GM19240 (cell line): ENCODE results near the gene CYSRT1.
A peak's percentile ranks its signal among the peaks of the same experiment; 100 is the strongest.

ENCODE experiments used
- DNase-seq: peaks from one replicate; pipeline ENCODE4 v3.0.0; 2011; ENCODE audit warnings: low spot score; ENCODE audit not compliant: insufficient read length

CYSRT1 gene

DNA sequence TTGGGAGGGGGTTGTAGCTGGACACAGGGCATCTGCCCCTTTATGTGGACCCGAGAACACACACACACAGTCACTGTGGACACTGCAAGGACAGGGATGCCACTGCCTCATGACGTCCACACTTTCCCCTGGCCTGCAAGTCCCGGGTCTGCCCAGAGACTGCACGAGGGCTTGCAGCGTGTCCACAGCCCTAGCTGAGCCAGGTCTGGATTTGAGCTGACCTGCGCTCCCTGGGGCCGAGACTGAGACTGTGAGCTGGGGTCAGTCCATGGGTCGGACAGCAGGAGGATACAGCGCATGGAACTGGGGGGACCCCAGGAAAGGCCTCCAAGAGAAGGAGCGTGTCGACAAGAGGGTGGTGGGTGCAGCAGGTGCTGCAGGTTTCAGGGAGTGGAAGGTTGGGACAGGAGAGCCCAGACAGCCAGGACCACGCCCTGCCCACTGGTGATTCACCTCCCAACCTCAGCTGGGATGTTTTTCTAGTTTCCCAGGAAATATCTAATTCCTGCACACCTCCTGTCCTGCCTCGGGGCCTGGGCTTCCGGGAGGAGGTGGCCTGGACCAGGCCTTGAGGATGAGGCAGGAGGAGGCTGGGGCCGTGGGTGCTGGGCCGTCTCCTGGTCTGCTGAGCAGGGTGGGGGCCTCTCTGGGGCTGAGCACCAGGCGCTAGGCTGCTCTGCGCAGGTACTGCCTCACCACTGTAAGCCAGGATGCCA lies 1.5 kb downstream of the CYSRT1 start:
- no peak for DNase-seq

DNA sequence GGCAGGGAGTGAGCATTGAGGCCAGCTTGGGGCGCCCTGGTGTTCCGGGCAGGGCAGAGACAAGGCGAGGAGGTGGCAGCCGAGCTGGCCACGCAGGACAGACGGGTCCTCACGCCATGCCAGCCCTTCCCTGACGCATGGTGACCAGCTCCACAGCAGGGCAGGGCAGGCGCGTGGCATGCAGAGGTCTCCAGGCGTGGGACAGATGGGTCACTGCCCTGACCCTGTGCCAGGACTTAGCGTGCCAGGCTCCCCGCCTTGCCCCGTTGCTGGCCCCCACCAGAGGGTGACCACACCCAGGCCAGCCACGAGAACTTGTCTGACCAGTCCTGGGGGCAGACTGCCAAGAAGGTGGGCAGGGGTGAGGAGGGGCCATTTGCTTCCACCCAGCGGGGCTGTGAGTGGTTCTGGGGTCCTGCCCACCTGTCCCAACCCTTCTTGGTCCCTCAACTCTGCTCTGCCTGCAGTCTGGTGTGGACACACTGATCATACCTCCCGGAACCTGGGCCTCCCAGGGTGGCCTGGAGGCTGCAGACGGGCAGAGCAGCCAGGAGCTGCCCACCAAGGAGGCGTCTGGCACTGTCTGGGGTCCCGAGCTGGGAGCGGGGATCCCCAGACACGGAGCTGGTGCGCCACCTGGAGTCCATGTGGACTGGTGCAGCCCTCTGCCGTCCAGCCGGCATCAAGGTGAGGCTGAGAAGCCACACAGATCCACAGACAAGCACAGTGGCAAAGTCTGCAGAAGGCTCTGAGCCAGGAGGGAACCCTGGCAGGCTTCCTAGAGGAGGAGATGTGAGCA lies 2.3 kb downstream of the CYSRT1 start, which contains the start of gene RNF224:
RNF224 (plus strand) TSS at position 449 of the 799 bp plus-strand sequence. CDS start 834 bp downstream, outside the sequence.
- peak; percentile 86 for DNase-seq

DNA sequence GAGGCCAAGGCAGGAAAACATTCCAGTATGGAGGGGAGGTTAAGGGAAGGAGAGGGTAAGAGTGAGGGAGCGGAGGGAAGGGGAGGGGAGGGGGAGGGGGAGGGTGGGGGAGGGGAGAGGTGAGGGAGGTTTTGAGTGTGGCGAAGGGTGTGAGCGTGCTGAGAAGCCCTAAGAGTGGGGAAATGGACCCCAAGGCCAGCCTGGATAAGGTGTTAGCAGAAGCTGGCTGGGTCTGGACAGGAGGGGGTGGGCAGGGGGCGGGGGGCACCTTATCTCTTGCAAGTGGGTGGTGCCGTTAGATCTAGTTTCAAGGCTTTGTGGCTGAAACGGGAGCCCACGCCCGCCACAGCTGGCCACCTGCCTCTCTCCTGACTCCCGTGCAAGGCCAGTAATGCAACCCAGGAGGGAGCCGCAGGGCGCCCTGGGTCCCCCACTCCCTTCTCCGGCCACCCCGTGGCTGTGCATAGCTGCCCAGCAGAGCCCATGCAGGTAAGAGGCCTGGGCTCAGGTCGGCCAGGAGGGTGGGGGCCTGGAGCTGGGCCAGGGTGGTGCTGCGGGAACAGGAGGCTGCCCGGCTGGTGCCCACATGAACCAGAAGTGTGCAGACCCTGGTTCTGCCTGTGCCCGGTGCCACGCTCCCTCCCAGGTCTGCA lies 3.0 kb downstream of the CYSRT1 start:
- no peak for DNase-seq

DNA sequence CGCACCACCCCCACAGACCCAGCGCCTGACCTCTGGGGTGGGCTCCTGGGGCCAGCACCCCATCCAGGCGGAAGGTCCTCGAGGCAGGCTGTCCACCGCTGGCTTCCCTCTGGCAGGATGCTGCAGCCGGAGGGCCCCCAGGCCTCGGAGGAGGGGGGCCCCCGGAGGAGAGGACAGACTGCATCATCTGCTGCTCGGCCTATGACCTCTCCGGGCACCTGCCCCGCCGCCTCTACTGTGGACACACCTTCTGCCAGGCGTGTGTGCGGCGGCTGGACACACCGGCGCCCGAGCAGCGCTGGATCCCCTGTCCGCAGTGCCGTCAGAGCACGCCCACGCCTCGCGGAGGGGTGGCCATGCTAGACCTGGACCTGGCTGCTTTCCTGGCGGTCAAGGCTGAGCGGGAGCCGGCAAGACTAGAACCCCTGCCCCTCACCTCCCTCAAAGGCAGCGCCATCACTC lies 3.6 kb downstream of the CYSRT1 start:
- DNase-seq: no peak

- no peak for DNase-seq
These were observed 4.3 kb downstream of the CYSRT1 start for GRCh38 chr9:137228968-137229896.

- DNase-seq: no peak
These were observed 5.1 kb downstream of the CYSRT1 start for GRCh38 chr9:137229903-137230704.

DNA sequence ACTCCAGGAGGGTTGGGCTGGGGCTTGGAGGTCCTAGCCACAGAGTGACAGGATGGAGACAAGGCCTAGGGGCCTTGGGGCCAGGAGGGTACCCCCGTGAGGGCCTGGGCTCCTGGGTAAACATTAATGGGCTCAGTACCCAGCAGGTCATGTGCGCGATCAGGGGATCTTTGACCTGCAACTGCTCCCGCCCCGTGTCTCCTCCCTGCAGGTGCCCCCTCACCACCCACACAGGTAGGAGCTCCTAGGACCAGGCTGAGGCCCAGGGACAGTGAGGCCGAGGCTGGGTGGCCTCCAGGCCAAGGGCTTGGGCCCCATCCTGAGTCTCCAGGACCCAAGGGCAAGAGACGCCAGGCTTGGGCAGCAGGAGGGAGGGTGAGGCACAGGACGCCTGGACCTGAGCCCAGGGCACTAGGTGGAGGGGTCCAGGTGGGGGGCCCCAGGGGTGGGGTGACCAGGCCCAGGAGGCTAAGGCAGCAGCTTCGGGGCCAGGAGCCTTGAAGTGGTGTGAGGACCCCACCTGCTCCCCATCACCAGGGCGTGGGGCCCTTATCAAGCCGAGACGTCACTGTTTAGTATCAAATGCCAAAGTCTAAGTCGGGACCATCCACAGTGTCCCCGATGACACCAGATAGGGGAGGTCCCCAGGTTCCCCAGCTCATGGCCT lies 5.9 kb downstream of the CYSRT1 start, which contains the start of gene SLC34A3:
SLC34A3 (plus strand) TSS at position 197 of the 667 bp plus-strand sequence. CDS start 802 bp downstream, outside the sequence.
- DNase-seq: no peak

DNA sequence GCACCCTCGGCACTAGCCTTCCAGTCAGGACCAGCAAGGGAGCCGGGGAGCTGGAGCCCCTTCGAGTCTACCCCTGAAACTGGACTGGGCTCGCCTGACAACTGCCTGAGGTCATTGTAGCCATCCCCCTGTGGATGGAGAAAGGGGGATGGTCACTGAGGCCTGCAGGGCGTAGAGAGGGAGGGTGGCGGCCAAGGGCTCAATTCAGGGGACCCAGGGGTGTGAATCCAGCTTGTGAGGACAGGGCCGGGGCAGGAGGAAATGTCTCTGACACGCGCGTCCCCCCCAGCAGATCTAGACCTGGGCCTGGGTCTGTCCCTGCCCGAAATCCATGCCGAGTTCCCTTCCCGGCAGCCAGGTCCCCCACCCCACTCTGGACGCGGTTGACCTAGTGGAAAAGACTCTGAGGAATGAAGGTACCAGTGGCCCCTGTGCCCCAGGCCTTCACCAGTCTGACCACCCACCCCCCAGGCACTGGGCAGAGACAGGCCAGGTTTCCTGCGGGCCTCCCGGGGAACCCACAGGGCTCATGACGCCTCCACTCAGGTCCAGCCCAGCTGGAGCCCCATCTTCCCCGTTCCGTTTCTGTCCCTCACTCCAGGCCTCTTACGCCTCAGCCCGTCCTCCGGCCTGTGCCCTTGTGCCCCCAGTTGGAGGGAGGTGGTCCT lies 6.5 kb downstream of the CYSRT1 start:
- DNase-seq: no peak

DNA sequence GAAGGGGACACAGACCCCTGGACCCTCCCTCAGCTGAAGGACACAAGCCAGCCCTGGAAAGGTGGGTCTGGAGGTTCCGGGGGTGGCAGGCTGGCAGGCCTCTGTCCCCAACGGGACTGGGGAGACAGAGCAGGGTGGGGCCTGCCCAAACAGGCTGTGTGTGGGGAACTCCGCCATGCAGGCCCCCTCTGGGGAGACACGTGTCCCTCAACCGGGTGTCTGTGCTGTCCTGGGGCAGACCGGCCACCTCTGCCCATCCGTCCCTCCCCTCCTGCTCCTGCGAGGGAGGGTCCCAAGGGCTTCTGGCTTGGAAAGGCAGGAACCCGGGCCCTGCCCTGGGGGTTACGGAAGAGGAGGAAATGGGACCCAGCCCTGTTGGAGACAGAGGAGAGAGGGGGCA lies 7.1 kb downstream of the CYSRT1 start:
- DNase-seq: no peak

GRCh38 chr9:137232510-137232909 lies 7.5 kb downstream of the CYSRT1 start:
- no peak for DNase-seq

- no peak for DNase-seq
These were observed 8.4 kb downstream of the CYSRT1 start for GRCh38 chr9:137233143-137233980.

- no peak for DNase-seq
These were observed 9.2 kb downstream of the CYSRT1 start for GRCh38 chr9:137234055-137234697.

- DNase-seq: no peak
These were observed 9.9 kb downstream of the CYSRT1 start for GRCh38 chr9:137234758-137235423.

DNA sequence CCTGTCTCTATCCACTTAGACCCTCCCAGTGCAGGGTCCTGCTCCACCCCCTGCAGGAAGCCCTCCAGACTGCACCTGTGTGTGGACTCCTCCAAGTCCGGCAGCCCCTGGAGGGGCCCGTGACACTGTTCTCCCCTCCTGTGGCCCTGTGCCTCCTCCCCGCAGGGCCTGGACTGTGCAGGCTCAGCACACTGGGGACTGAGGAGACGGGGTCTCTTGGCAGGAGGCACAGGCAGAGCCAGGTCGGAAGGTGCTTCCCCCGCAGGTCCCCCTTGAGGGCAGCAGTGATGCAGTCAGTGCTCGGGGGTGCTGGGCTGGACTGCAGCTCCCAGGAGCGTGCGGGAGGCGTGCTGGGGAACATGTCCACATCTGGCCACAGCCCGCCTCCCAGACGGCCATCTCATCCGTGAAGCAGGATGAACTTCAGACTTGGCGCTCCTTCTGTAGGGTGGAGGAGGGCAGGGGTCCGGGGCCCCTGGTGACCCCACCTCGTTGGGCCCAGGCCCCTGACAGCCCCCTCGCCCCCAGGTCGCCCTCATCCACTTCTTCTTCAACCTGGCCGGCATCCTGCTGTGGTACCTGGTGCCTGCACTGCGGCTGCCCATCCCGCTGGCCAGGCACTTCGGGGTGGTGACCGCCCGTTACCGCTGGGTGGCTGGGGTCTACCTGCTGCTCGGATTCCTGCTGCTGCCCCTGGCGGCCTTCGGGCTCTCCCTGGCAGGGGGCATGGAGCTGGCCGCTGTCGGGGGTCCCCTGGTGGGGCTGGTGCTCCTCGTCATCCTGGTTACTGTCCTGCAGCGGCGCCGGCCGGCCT lies 10.7 kb downstream of the CYSRT1 start:
- no peak for DNase-seq

DNA sequence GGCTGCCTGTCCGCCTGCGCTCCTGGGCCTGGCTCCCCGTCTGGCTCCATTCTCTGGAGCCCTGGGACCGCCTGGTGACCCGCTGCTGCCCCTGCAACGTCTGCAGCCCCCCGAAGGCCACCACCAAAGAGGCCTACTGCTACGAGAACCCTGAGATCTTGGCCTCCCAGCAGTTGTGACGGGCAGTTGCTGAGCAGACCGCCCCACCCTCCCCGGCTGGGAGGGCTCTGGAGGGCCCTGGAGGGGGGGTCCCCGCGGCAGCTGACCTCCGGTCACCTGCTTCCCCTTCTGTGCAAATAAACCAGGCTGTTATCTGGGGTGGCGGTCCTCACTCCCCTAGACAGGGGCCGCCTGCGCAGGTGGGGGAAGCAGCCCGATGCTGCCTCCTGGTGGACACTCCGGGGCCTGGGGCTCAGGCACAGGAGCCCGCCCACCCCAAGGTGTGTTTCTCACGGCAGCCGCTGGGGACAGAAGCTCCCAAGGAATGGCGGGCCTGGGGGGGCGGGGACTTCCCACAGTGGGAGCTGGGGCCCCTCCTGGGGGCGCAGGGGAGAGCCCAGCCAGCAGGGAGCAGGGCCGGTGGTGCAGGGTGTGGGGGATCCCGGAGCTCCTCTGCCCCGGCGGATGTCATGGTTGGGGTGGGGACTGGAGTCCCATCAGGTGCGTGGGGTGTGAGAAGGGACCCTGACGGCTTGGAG lies 11.4 kb downstream of the CYSRT1 start:
- peak; percentile 99 for DNase-seq
